Activated CD4-positive, alpha-beta T cell treated with anti-CD3 and anti-CD28 coated beads for 36 hours (primary cell): ENCODE results near the gene PCDHB12. TPM values are rescaled to one million over a fixed set of nuclear protein-coding genes. Genes with fewer than 3 reads are reported as not detected.
"Not testable (repeated sequence)": the region's sequence is repeated elsewhere in the genome, so short reads cannot be mapped to it uniquely, and the experiment has no call there.

Experiments used
- ATAC-seq: fragments of 200-7000 bp; cut with Tn5 transposase; one replicate; pipeline ENCODE4 v1.10.0; 2021; ENCODE audit warnings: mild to moderate bottlenecking, moderate library complexity
- CTCF ChIA-PET: fragments of 350-600 bp; sonication (Branson Sonifier 250); formaldehyde crosslinking; loops from one replicate; lab custom pipeline; 2021; ENCODE audit warnings: antibody characterized with exemption; lab: Charles Lee
- POLR2A ChIA-PET: fragments of 350-600 bp; sonication (Branson Sonifier 250); formaldehyde crosslinking; loops from one replicate; lab custom pipeline; 2021; ENCODE audit warnings: antibody characterized with exemption, inconsistent platforms; lab: Charles Lee
- DNase-seq: peaks from one replicate; pipeline ENCODE4 v3.0.0-alpha.2; 2020
- H3K27ac Mint-ChIP-seq: one replicate; pipeline ENCODE4 v1.8.0; 2021; ENCODE audit warnings: mixed read lengths
- H3K27me3 Mint-ChIP-seq: one replicate; pipeline ENCODE4 v1.8.0; 2021; ENCODE audit warnings: mixed read lengths
- H3K36me3 Mint-ChIP-seq: one replicate; pipeline ENCODE4 v1.8.0; 2021; ENCODE audit warnings: low read depth, mixed read lengths
- H3K4me1 Mint-ChIP-seq: one replicate; pipeline ENCODE4 v1.8.0; 2021; ENCODE audit warnings: mixed read lengths
- H3K4me3 Mint-ChIP-seq: one replicate; pipeline ENCODE4 v1.8.0; 2021; ENCODE audit warnings: mild to moderate bottlenecking, moderate library complexity, mixed read lengths
- H3K9me3 Mint-ChIP-seq: one replicate; pipeline ENCODE4 v1.8.0; 2021; ENCODE audit warnings: low read depth, mixed read lengths
- intact Hi-C, 2 experiments: fragments of 100-400 bp; cut with DNase I in 1 of 2; cut with micrococcal nuclease in 1 of 2; formaldehyde crosslinking; loops; one replicate each; pipeline versions ENCODE4 v1.14.2 to v1.15.1; 2022 to 2024; cut with DNase I, micrococcal nuclease
- total RNA-seq, 2 experiments: library from RNA; stranded (reverse); gene quantifications; one replicate each; pipeline ENCODE4 v1.2.3, GENCODE V29; 2021

The PCDHB12 gene
- total RNA-seq, 2 experiments from 2014 or later: not detected

GRCh38 chr5:141210849-141211248, 2.3 kb downstream of the PCDHB12 start:
- H3K27ac Mint-ChIP-seq, intact Hi-C loops, DNase-seq, H3K36me3 Mint-ChIP-seq, POLR2A ChIA-PET, ATAC-seq, H3K4me1 Mint-ChIP-seq, H3K4me3 Mint-ChIP-seq: not testable (repeated sequence)
- CTCF ChIA-PET: interaction anchor here (0.7 kb wide), 1 partner anchor 331 kb away, joined by 3 read pairs; no protein-coding TSS in a partner anchor
- Mint-ChIP-seq H3K27me3 (peaks cover 57% of the 10 kb centered on the region), H3K9me3 (peaks cover 13% of the 10 kb centered on the region)

DNA sequence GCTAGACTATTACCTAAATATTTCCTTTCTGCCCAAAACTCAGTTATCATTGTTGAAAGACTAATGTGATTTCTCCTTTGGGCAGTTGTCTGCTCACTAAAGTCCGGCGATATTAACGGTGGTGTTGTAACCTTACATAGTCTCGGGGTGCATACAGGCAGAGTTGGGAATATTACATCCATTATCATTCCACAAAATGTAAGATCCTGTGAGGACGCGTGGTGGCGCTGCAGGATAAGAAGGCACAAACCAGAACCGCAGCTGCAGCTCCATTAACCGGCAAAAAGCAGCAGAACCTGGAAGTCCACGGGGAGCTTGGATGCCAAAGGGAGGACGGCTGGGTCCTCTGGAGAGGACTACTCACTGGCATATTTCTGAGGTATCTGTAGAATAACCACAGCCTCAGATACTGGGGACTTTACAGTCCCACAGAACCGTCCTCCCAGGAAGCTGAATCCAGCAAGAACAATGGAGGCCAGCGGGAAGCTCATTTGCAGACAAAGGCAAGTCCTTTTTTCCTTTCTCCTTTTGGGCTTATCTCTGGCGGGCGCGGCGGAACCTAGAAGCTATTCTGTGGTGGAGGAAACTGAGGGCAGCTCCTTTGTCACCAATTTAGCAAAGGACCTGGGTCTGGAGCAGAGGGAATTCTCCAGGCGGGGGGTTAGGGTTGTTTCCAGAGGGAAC, 5.3 kb downstream of the PCDHB12 start, which contains the start of gene PCDHB13:
TSS of gene PCDHB13 (plus strand) at position 264 of the 684 bp plus-strand sequence. CDS start at position 469, 205 bp downstream.
- H3K4me3 Mint-ChIP-seq, POLR2A ChIA-PET, intact Hi-C loops, H3K4me1 Mint-ChIP-seq, ATAC-seq, H3K36me3 Mint-ChIP-seq, H3K27ac Mint-ChIP-seq: not testable (repeated sequence)
- Mint-ChIP-seq H3K27me3 (peaks cover 52% of the 10 kb centered on the region), H3K9me3 (peaks cover 24% of the 10 kb centered on the region)
- CTCF ChIA-PET: interaction anchor here (0.6 to 1.2 kb wide), 6 partner anchors 9 to 364 kb away, joined by 3 to 7 read pairs (median 4); partner anchors contain the start of genes PCDHB14, PCDHB8 and PCDHGA10
- peak; percentile 46 for DNase-seq

- H3K9me3 Mint-ChIP-seq: peaks cover 30% of the 10 kb centered on the region
- CTCF ChIA-PET, ATAC-seq: not testable (repeated sequence)
Measured at GRCh38 chr5:141214583-141214982, 6.1 kb downstream of the PCDHB12 start.

GRCh38 chr5:141215504-141215903, 7.0 kb downstream of the PCDHB12 start:
- DNase-seq, H3K36me3 Mint-ChIP-seq, H3K27ac Mint-ChIP-seq, POLR2A ChIA-PET, H3K4me1 Mint-ChIP-seq, intact Hi-C loops, ATAC-seq, CTCF ChIA-PET, H3K4me3 Mint-ChIP-seq: not testable (repeated sequence)
- Mint-ChIP-seq H3K9me3 (peaks cover 31% of the 10 kb centered on the region), H3K27me3 (peaks cover 47% of the 10 kb centered on the region)

More at GRCh38 chr5:141214583-141214982, 6.1 kb downstream of the PCDHB12 start:
- intact Hi-C loops, DNase-seq, H3K4me3 Mint-ChIP-seq, H3K27ac Mint-ChIP-seq, H3K4me1 Mint-ChIP-seq, POLR2A ChIA-PET, H3K36me3 Mint-ChIP-seq: not testable (repeated sequence)
- H3K27me3 Mint-ChIP-seq: peaks cover 48% of the 10 kb centered on the region

- H3K9me3 Mint-ChIP-seq: peaks cover 29% of the 10 kb centered on the region
- H3K4me1 Mint-ChIP-seq, DNase-seq, H3K4me3 Mint-ChIP-seq, H3K36me3 Mint-ChIP-seq, CTCF ChIA-PET, POLR2A ChIA-PET, intact Hi-C loops, ATAC-seq, H3K27ac Mint-ChIP-seq: not testable (repeated sequence)
- peaks cover 44% of the 10 kb centered on the region for H3K27me3 Mint-ChIP-seq
Measured at GRCh38 chr5:141216035-141216434, 7.5 kb downstream of the PCDHB12 start.

DNA sequence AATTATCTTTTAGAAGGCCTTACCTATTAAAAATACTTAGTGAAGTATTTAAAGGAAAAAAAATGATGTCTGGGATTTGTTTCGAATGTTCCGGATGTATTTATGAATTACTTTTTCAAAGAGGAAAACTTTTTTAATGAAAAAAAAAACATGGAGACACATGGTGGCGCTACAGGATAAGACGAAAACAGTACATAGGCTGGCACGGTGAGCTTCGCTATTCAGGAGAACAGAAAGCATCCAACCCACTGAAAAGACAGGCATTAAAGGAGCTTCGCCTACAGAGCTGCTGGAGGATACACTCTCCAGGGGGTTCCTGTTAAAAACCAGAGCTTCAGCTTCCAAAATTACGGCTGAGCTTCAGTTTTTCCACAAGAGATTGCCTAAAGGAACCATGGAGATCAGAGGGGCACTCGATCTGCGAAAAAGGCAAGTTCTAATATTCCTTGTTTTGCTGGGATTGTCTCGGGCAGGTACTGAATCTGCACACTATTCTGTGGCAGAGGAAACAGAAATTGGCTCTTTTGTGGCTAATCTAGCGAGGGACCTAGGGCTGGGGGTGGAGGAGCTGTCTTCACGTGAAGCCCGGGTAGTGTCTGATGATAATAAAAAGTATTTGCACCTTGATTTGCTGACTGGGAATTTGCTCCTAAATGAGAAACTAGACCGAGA, 14.7 kb downstream of the PCDHB12 start, which contains the start of gene PCDHB14:
TSS of gene PCDHB14 (plus strand) at position 232 of the 672 bp plus-strand sequence. CDS start at position 395, 163 bp downstream.
- H3K27me3 Mint-ChIP-seq: peaks cover 48% of the 10 kb centered on the region
- H3K36me3 Mint-ChIP-seq: peaks cover 8% of the 10 kb centered on the region
- peak within 1 kb of the TSS; percentile 18 for H3K4me3 Mint-ChIP-seq
- no peak for DNase-seq
- H3K4me1 Mint-ChIP-seq: peaks cover 5% of the 10 kb centered on the region
- ChIA-PET POLR2A (interaction anchor here (0.6 kb wide), 1 partner anchor 117 kb away, joined by 3 read pairs; no protein-coding TSS in a partner anchor), CTCF (interaction anchor here (0.7 to 2.2 kb wide), 16 partner anchors 8 to 417 kb away, joined by 3 to 12 read pairs (median 4); partner anchors contain the start of genes PCDHB13 and PCDHB15)
- intact Hi-C loops: loop anchor here (5.0 to 10.0 kb wide), 2 partner anchors 202 to 339 kb away; partner anchors contain the start of gene PCDHGA11 (in 1 of the 2)
- ATAC-seq: no peak
- no peak within 1 kb of the TSS for H3K27ac Mint-ChIP-seq
- peaks cover 19% of the 10 kb centered on the region for H3K9me3 Mint-ChIP-seq

- H3K4me3 Mint-ChIP-seq, H3K27ac Mint-ChIP-seq, DNase-seq, CTCF ChIA-PET, H3K36me3 Mint-ChIP-seq, POLR2A ChIA-PET, H3K4me1 Mint-ChIP-seq, ATAC-seq: not testable (repeated sequence)
- intact Hi-C loops: loop anchor here (5.0 to 10.0 kb wide), 2 partner anchors 200 to 337 kb away; partner anchors contain the start of gene PCDHGA11 (in 1 of the 2)
- Mint-ChIP-seq H3K9me3 (peaks cover 12% of the 10 kb centered on the region), H3K27me3 (peaks cover 39% of the 10 kb centered on the region)
Measured at GRCh38 chr5:141224844-141225243, 16.3 kb downstream of the PCDHB12 start.

DNA sequence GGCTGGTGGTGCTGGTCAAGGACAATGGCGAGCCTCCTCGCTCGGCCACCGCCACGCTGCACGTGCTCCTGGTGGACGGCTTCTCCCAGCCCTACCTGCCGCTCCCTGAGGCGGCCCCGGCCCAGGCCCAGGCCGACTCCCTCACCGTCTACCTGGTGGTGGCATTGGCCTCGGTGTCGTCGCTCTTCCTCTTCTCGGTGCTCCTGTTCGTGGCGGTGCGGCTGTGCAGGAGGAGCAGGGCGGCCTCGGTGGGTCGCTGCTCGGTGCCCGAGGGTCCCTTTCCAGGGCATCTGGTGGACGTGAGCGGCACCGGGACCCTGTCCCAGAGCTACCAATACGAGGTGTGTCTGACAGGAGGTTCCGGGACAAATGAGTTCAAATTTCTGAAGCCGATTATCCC, 16.9 kb downstream of the PCDHB12 start:
- POLR2A ChIA-PET, H3K27ac Mint-ChIP-seq, H3K4me1 Mint-ChIP-seq, DNase-seq, H3K4me3 Mint-ChIP-seq, ATAC-seq, H3K36me3 Mint-ChIP-seq: not testable (repeated sequence)
- CTCF ChIA-PET: interaction anchor here (0.9 to 1.6 kb wide), 3 partner anchors 9 to 33 kb away, joined by 3 to 5 read pairs (median 4); partner anchors contain the start of gene PCDHB12
- H3K9me3 Mint-ChIP-seq: peaks cover 12% of the 10 kb centered on the region
- intact Hi-C loops: loop anchor here in 1 of 2 experiments (10.0 kb wide), 1 partner anchor 199 kb away; the partner anchor contains the start of gene PCDHGA11
- peaks cover 36% of the 10 kb centered on the region for H3K27me3 Mint-ChIP-seq

- Mint-ChIP-seq H3K27ac (no peak overlapping the region), H3K4me1 (no peaks in the 10 kb centered on the region), H3K27me3 (peaks cover 35% of the 10 kb centered on the region), H3K4me3 (no peak overlapping the region), H3K36me3 (peaks cover 19% of the 10 kb centered on the region), H3K9me3 (peaks cover 42% of the 10 kb centered on the region)
- intact Hi-C loops: loop anchor here in 1 of 2 experiments (10.0 kb wide), 2 partner anchors 191 to 399 kb away; partner anchors contain the start of genes PCDHA7 and PCDHGA11
- ATAC-seq (no peak), DNase-seq (no peak)
- ChIA-PET POLR2A (no interaction called here), CTCF (interaction anchor here (0.5 to 1.8 kb wide), 6 partner anchors 8 to 94 kb away, joined by 3 to 5 read pairs (median 5); partner anchors contain the start of gene PCDHB14)
Measured at GRCh38 chr5:141234109-141234667, 25.7 kb downstream of the PCDHB12 start.

- CTCF ChIA-PET, DNase-seq, H3K4me1 Mint-ChIP-seq, H3K27ac Mint-ChIP-seq, POLR2A ChIA-PET, ATAC-seq, H3K4me3 Mint-ChIP-seq: not testable (repeated sequence)
- intact Hi-C loops: loop anchor here in 1 of 2 experiments (10.0 kb wide), 2 partner anchors 189 to 401 kb away; partner anchors contain the start of genes PCDHA7 and PCDHGA11
- Mint-ChIP-seq H3K27me3 (peaks cover 48% of the 10 kb centered on the region), H3K9me3 (peaks cover 52% of the 10 kb centered on the region), H3K36me3 (peaks cover 28% of the 10 kb centered on the region)
Measured at GRCh38 chr5:141235922-141236321, 27.4 kb downstream of the PCDHB12 start.
